Measurements from ENCODE around the gene SRMS. TPM values are rescaled to one million over a fixed set of nuclear protein-coding genes. Genes with fewer than 3 reads are reported as not detected.

Gene SRMS
- total and polyA plus RNA-seq, 2 donors (not counting 3 experiments of a cell fraction or from before 2014, with no cell fraction given): not detected

GRCh38 chr20:63546956-63547724, 409 bp downstream of the SRMS start:
- TF ChIP-seq EZH2 (IDR thresholded peaks at IDR 0.05; ENCODE audit: borderline replicate concordance, low read depth, low read length, severe bottlenecking) (peak; percentile 43), POLR2A (IDR thresholded peaks at IDR 0.05; ENCODE audit: low read depth, low read length) (no peak), MAX (IDR thresholded peaks at IDR 0.05; ENCODE audit: insufficient read depth, insufficient read length) (no peak), CTCF (IDR thresholded peaks at IDR 0.05; ENCODE audit: extremely low read depth in 1 of 2, insufficient read depth in 1 of 2, low read depth in 1 of 2, low read length in 2 of 2) (no peak), POLR2AphosphoS5 (IDR thresholded peaks at IDR 0.05; ENCODE audit: insufficient read depth, low read depth, low read length) (no peak), MYC (IDR thresholded peaks at IDR 0.05; ENCODE audit: low read depth, low read length) (no peak), JUN (IDR thresholded peaks at IDR 0.05; ENCODE audit: borderline replicate concordance, insufficient read depth, insufficient read length, low read depth) (no peak)
- Histone ChIP-seq H3K4me2 (ENCODE audit: insufficient read depth, low read length) (no peak overlapping the region), H3K36me3 (ENCODE audit: control insufficient read depth in 2 of 2, extremely low read depth in 1 of 2, insufficient read depth in 2 of 2, low read length in 2 of 2) (no peaks in the 10 kb centered on the region), H3K27me3 (ENCODE audit: control insufficient read depth in 2 of 2, insufficient read depth in 2 of 2, low read length in 2 of 2) (no peaks in the 10 kb centered on the region), H3K27ac (ENCODE audit: insufficient read depth, low read depth, low read length) (no peak overlapping the region), H3K4me1 (ENCODE audit: control insufficient read depth, extremely low read depth, insufficient read depth, low read length) (no peaks in the 10 kb centered on the region), H4K20me1 (replicated peaks; ENCODE audit: control insufficient read depth, extremely low read depth, insufficient read depth, low read length) (no peaks in the 10 kb centered on the region), H3K9ac (replicated peaks; ENCODE audit: extremely low read depth, insufficient read depth, low read length) (no peak overlapping the region), H3K9me3 (replicated peaks; ENCODE audit: control insufficient read depth, insufficient read depth, low read length) (no peaks in the 10 kb centered on the region), H3K79me2 (ENCODE audit: control insufficient read depth, insufficient read depth, low read length) (no peaks in the 10 kb centered on the region), H3K9me1 (replicated peaks; ENCODE audit: control insufficient read depth, extremely low read depth, insufficient read depth, low read length) (no peaks in the 10 kb centered on the region), H3K4me3 (replicated peaks in 1 of 3; ENCODE audit: insufficient read depth in 1 of 3, low read depth in 1 of 3, low read length in 3 of 3) (no peak overlapping the region), H2AFZ (ENCODE audit: low read depth, low read length) (no peak overlapping the region)
- no TSS peak for BruUV-seq (replicated peaks)
- dilution Hi-C loops (cut with MboI; ENCODE audit: extremely low pct_ligation_motif_present, low sequenced_read_pairs): no loop called here
- CTCF ChIA-PET: interaction anchor here (1.1 to 1.9 kb wide), 2 partner anchors 9 to 44 kb away, joined by 3 to 12 read pairs; partner anchors contain the start of gene PTK6
- FAIRE-seq: no peak
- no peak for DNase-seq (ENCODE audit: low read depth, low spot score)
- POLR2A ChIA-PET: no interaction called here
- intact Hi-C loops (cut with micrococcal nuclease): no loop called here

Measured in endothelial cell of umbilical vein (primary cell).